Measurements from ENCODE around the gene TEX2.
"Not testable (repeated sequence)": the region's sequence is repeated elsewhere in the genome, so short reads cannot be mapped to it uniquely, and the experiment has no call there.

TEX2 gene

GRCh38 chr17:64182325-64183012 is 80.6 kb downstream of the TEX2 start:
- DNase-seq (ENCODE audit: low read depth in 2 of 2), result no peak

- DNase-seq (ENCODE audit: low read depth in 2 of 2), result no peak
These were observed 82.7 kb downstream of the TEX2 start for GRCh38 chr17:64180089-64181073.

DNA sequence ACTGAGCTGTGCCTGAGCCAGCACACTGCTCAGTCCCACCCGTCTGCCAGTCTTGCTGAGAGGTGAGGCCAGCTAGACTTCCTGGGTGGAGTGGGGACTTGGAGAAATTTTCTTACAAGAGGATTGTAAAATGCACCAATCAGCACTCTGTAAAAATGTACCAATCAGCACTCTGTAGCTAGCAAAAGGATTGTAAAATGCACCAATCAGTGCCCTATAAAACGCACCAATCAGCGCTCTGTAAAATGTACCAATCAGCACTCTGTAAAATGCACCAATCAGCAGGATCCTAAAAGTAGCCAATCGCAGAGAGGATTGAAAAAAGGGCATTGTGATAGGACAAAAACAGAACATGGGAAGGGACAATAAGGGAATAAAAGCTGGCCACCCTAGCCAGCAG is 84.0 kb downstream of the TEX2 start:
- not testable (repeated sequence) for DNase-seq (ENCODE audit: low read depth in 2 of 2)

DNA sequence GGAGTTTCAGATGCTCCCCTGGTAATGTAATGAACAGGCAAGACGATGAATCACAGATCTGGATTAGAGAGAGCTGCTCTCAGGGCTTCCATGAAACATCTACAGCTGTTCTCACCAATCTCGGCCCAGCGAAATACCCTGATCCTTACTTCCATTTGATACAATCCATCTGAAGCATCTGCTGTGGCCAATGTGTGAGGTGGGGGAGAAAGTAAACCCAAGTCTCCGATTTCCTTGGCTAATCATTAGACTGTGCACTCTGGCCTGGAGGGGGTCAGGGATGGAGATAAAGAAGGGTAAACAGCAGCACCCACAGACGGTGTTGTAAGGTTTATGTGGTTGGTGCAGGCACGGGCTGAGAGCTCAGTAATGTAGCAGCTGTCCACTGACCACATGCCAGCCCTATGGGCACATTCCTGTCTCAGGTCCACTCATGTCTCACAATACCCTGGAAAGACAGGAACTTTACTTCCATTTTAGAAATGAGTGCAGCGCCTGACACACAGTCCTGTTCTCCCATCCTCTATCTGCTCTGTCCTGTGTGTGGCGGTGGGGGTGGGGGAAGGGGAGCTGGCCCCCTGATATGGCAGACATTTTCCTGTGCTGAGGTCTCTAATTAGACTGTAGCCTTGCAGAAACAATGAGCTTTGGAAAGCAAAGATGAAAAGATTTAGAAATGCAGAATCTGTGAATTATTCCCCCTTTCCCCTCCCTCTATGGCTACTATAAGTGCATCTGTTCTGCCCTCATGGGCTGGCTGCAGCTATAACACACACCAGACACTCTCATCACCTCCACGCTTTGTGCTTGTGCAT is 84.8 kb downstream of the TEX2 start:
- no peak for DNase-seq (ENCODE audit: low read depth in 2 of 2)

- no peak for DNase-seq (ENCODE audit: low read depth in 2 of 2)
These were observed 85.6 kb downstream of the TEX2 start for GRCh38 chr17:64177311-64178010.

DNA sequence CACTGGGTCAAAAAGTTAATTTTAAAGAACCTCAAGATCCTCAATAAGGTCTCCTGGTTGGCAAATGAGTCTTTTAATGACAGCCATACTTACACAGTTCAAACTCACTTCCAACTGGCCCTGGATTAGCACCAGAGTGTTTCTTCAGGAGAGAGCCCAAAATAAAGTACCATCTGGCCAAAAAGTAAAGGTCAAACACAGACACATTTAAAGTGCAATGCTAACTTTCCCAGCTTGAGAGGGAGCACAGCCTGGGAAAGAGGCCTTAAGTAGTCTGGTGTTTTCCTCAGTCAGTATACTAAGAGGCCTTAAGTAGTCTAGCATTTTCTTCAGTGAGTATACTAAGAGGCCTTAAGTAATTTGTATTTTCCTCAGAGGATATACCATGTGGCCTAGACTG is 86.5 kb downstream of the TEX2 start:
- no peak for DNase-seq (ENCODE audit: low read depth in 2 of 2)

DNA sequence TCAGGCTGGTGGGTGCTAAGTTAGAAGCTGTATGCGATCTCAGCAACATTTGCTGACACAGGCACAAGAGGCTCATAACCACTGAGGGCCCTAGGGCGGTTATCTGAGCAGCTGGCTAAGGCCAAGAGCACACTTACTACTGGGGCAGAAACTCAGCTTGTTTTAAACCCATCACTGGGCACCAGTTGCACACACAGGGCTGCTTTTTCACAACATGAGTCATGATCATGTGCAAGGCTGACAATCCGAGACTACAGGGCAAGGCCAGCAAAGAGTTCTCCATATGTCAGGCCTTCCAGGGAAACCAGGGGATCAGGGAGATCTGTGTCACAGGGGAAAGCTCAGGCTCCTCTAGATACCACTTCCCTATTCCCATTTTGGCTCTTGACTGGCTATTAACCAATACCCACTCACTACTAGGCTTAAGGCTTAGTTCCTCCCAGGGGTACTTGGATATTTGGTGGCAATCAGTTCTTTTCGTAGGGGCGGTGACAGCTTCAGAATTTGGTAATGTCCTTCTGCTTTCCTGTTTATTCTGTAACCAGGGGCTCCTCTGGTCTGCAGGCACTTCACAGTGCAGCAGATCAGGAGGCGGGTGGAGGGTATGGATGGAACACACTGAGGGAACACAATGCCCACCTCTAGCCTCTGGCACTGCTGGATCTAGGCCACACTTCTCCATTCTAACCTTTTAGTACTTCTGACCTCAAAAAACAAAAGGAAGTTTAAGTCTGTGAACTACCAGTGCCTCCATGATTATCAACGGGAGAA is 88.2 kb downstream of the TEX2 start:
- no peak for DNase-seq (ENCODE audit: low read depth in 2 of 2)

DNA sequence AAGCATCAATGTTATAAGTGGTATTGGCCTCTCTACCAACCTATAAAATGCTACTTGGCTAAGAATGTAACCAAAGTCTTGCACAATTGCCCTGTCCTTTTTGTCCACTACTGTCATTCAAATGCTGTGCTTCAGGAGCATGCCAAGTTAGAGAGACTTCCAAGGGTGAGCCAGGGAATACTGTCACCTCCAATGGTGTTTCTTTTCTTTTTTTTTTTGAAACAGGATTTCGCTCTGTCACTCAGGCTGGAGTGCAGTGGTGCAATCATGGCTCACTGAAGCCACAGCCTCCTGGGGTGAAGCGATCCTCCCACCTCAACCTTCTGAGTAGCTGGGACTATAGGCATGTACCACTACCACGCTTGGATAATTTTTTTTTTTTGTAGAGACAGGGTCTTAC is 89.4 kb downstream of the TEX2 start:
- no peak for DNase-seq (ENCODE audit: low read depth in 2 of 2)

GRCh38 chr17:64172510-64172909 is 90.5 kb downstream of the TEX2 start:
- no peak for DNase-seq (ENCODE audit: low read depth in 2 of 2)

DNA sequence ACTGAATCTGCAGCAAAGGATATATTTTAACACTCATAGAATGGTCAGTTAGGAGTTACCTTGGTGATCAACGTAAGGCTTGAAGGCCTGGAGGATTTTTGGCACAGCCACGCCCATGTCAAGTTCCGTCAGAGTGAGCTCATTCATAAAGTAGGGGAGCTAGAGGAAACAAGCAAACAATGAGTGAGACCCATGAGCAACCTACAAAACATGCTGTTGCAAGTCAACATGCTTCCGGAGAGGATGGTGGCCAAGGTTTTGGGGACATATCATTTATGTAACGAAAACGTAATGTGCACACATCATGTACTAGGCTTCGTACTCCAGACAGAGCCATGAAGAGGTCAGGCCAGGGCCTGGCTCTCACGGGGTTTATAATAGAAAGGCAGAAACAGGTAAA is 92.0 kb downstream of the TEX2 start:
- DNase-seq (ENCODE audit: low read depth in 2 of 2), result no peak

DNA sequence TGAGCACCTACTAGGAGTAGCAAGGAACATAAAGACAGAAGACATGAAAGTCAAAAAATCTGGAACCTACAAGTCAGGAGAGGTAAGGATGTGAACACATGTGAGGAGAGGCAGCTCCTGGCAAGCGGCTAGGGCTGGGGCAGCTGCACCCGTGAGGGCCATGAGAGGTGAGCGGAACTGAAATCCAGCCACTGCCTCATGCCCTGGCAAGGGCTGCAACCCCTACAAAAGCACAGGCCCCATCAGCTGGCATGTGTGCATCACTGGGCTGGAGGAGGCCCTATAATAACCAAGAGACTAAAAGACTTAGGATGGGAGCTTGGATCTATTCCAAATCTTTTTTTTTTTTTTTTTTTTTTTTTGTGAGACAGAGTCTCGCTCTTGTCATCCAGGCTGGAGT is 92.8 kb downstream of the TEX2 start:
- DNase-seq (ENCODE audit: low read depth in 2 of 2), result no peak

DNA sequence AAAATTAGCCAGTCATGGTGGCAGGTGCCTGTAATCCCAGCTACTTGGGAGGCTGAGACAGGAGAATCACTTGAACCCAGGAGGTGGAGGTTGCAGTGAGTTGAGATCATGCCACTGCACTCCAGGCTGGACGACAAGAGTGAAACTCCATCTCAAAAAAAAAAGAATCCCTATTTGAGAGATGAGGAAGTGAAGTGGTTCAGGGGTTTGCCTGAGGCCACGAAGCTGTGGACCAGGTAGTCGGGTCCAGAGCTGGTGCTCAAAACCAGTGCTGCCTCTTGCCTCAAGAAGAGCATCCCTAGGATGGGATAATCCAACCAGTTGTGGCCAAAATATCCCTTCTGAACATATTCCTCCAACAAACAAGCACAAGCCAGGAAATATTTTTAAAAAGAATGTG is 95.4 kb downstream of the TEX2 start:
- not testable (repeated sequence) for DNase-seq (ENCODE audit: low read depth in 2 of 2)

GRCh38 chr17:64166876-64167275 is 96.2 kb downstream of the TEX2 start:
- no peak for DNase-seq (ENCODE audit: low read depth in 2 of 2)

DNA sequence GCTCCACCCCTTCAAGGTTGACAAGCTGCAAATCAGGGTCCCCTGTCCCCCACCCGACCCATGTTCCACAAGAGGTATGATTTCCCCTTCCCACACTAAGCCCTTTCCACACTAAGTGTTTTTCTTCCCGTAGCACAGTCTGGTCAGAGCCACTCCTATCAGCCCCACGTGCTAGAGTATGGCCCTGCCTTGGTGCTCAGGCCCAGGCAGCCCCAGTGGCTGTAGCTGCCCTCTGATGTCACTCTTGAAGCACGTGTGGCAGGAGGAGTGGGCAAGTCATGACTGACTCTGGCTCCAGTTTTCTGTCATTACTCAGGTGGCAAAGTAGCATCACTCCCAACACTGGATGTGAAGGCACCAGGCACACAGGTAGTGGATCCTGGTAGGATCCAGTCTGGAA is 97.7 kb downstream of the TEX2 start:
- no peak for DNase-seq (ENCODE audit: low read depth in 2 of 2)

DNA sequence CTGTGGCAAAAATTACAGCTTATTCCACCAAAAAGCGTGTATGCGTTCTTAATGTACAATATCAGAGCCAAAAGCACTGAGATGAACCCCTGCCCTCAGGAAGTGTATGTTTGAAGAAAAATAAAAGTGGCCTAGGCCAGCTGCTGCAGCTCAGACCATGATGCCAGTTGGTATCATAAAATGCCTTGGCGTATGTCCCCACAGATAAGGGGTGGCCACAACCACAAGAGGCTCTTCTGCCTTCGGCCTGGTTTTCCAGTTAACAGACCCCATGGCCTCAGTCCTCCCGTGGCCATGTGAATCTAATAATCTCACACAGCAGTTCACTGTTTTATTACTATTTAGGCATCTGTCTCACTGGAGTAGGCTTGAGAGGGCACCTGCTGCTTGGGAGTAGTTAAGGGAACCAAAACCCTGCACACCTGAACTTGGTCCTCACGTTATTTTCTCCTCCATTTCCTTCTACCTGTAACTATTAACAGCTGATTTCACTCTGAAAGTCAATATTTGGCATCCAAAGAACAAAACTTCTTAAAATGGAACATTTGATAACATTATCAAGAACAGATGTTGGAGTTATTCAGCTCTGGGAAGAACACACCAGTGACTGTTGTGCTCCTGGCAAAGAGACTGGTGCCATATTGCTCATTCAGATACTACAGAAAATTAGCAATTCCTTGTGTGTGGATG is 98.3 kb downstream of the TEX2 start:
- DNase-seq (ENCODE audit: low read depth in 2 of 2), result no peak

DNA sequence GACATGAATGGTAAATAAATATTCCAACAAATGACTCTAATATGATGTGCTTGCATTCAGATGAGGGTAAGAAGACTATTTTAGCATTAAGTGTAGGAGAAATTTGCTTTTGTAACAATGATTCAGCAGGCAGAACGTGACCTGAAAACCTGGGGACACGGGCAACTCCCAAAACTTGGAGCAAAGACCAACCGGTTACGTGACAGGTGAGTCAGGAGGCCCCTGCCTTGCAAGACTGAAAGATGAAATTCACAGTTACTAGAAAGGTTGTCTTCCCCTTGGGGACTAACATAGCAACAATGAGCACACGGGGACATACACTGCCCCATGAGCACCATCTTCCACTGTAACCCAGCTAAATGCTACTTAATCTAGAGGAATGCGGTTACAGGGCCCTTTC is 99.6 kb downstream of the TEX2 start:
- no peak for DNase-seq (ENCODE audit: low read depth in 2 of 2)

GRCh38 chr17:64162554-64162953 is 100.5 kb downstream of the TEX2 start:
- DNase-seq (ENCODE audit: low read depth in 2 of 2), result no peak

GRCh38 chr17:64161380-64162176 is 101.5 kb downstream of the TEX2 start:
- no peak for DNase-seq (ENCODE audit: low read depth in 2 of 2)

GRCh38 chr17:64160378-64160777 is 102.7 kb downstream of the TEX2 start:
- DNase-seq (ENCODE audit: low read depth in 2 of 2), result no peak

All from activated CD4-positive, alpha-beta T cell treated with anti-CD3 and anti-CD28 coated beads for 24 hours (primary cell).